Uterus (tissue), 2 donors: ENCODE results near the gene LAMC3.

Experiments
- CTCF ChIP-seq, 4 experiments: fragments of 200-600 bp in 2 of 4; fragments of 450-650 bp in 2 of 4; sonication (generic) in 2 of 4; IDR thresholded peaks; one replicate each; pipeline ENCODE4 v1.5.1; 2016 to 2019; ENCODE audit warnings: antibody characterized with exemption in 4 of 4, mild to moderate bottlenecking in 2 of 4, moderate library complexity in 1 of 4
- POLR2A ChIP-seq, 2 donors: fragments of 450-650 bp; IDR thresholded peaks; one replicate each; pipeline ENCODE4 v1.6.1; 2016; ENCODE audit warnings: antibody characterized with exemption in 2 of 2, mild to moderate bottlenecking in 1 of 2, moderate library complexity in 1 of 2

- TF ChIP-seq CTCF (IDR thresholded peaks at IDR 0.05) (no peak), POLR2A (IDR thresholded peaks at IDR 0.05) (no peak)
These were observed 19.4 kb downstream of the LAMC3 start for GRCh38 chr9:131028221-131028884.
